HG02870 (cell line): ENCODE measurements around the gene TRPM5.
"Not testable (repeated sequence)": the region's sequence is repeated elsewhere in the genome, so short reads cannot be mapped to it uniquely, and the experiment has no call there.

Source experiments
- ATAC-seq: cut with Tn5 transposase; IDR thresholded peaks from one replicate; pipeline ENCODE4 v1.9.1; 2021; ENCODE audit warnings: mild to moderate bottlenecking, moderate library complexity; ENCODE audit not compliant: unreplicated experiment

TRPM5 gene

GRCh38 chr11:2443881-2444820 is at the start of gene TRPM5:
TRPM5 (minus strand) TSS chr11:2444514; CDS start chr11:2423036, 21,478 bp downstream.
- ATAC-seq: no peak

GRCh38 chr11:2489083-2489482 is 44.8 kb upstream of the TRPM5 start:
- ATAC-seq: no peak

GRCh38 chr11:2488004-2488403 is 43.7 kb upstream of the TRPM5 start:
- no peak for ATAC-seq

- ATAC-seq: no peak
Measured at GRCh38 chr11:2484576-2485125, 40.3 kb upstream of the TRPM5 start.

- ATAC-seq: no peak
Measured at GRCh38 chr11:2483426-2483825, 39.1 kb upstream of the TRPM5 start.

- ATAC-seq: no peak
Measured at GRCh38 chr11:2482745-2483144, 38.4 kb upstream of the TRPM5 start.

GRCh38 chr11:2482204-2482603 is 37.9 kb upstream of the TRPM5 start:
- no peak for ATAC-seq

GRCh38 chr11:2481253-2481652 is 36.9 kb upstream of the TRPM5 start:
- no peak for ATAC-seq

- no peak for ATAC-seq
Measured at GRCh38 chr11:2480874-2481220, 36.5 kb upstream of the TRPM5 start.

GRCh38 chr11:2480067-2480873 is 36.0 kb upstream of the TRPM5 start:
- ATAC-seq: not testable (repeated sequence)

- no peak for ATAC-seq
Measured at GRCh38 chr11:2477936-2478335, 33.6 kb upstream of the TRPM5 start.

GRCh38 chr11:2477254-2477653 is 32.9 kb upstream of the TRPM5 start:
- ATAC-seq: no peak

- no peak for ATAC-seq
Measured at GRCh38 chr11:2475136-2475918, 31.0 kb upstream of the TRPM5 start.

- ATAC-seq: no peak
Measured at GRCh38 chr11:2474059-2474901, 30.0 kb upstream of the TRPM5 start.

- ATAC-seq: no peak
Measured at GRCh38 chr11:2473361-2474058, 29.2 kb upstream of the TRPM5 start.

- no peak for ATAC-seq
Measured at GRCh38 chr11:2472428-2473186, 28.3 kb upstream of the TRPM5 start.

GRCh38 chr11:2471804-2472096 is 27.4 kb upstream of the TRPM5 start:
- ATAC-seq: no peak

- no peak for ATAC-seq
Measured at GRCh38 chr11:2471048-2471803, 26.9 kb upstream of the TRPM5 start.
